Neutrophil (primary cell): ENCODE results near the gene ZNF277.

ENCODE experiments used
- H3K27ac ChIP-seq: fragments of 200-600 bp; sonication (generic); 2 replicates; pipeline ENCODE4 v1.5.1; 2016; ENCODE audit warnings: mild to moderate bottlenecking, moderate library complexity
- H3K27me3 ChIP-seq: fragments of 200-600 bp; sonication (generic); 2 replicates; pipeline ENCODE4 v1.6.0; 2016; ENCODE audit warnings: mild to moderate bottlenecking
- H3K36me3 ChIP-seq: fragments of 200-600 bp; sonication (generic); 2 replicates; pipeline ENCODE4 v1.5.1; 2017
- H3K4me1 ChIP-seq, 2 experiments: fragments of 200-600 bp in 1 of 2; sonication (generic) in 1 of 2; 1 replicate in 1 of 2; 2 replicates in 1 of 2; pipeline versions ENCODE4 v1.5.1 to v1.6.1; 2013 to 2016; ENCODE audit warnings: low read depth in 1 of 2, low read length in 1 of 2, mild to moderate bottlenecking in 1 of 2, moderate library complexity in 1 of 2; ENCODE audit not compliant: control insufficient read depth in 1 of 2, insufficient read depth in 1 of 2
- H3K4me3 ChIP-seq, 2 experiments: fragments of 200-600 bp in 1 of 2; sonication (generic) in 1 of 2; 1 replicate in 1 of 2; 2 replicates in 1 of 2; pipeline ENCODE4 v1.5.1; 2013 to 2016; ENCODE audit warnings: low read depth in 1 of 2, low read length in 1 of 2, mild to moderate bottlenecking in 1 of 2, moderate library complexity in 1 of 2
- H3K9me3 ChIP-seq: fragments of 200-600 bp; sonication (generic); 2 replicates; pipeline ENCODE4 v1.5.1; 2016
- TF ChIP-seq, protein P1 (sequence below): fragments of 200-600 bp; sonication (generic); IDR thresholded peaks from 2 replicates; pipeline ENCODE4 v1.5.1; 2016; ENCODE audit warnings: antibody characterized with exemption

ZNF277 gene

DNA sequence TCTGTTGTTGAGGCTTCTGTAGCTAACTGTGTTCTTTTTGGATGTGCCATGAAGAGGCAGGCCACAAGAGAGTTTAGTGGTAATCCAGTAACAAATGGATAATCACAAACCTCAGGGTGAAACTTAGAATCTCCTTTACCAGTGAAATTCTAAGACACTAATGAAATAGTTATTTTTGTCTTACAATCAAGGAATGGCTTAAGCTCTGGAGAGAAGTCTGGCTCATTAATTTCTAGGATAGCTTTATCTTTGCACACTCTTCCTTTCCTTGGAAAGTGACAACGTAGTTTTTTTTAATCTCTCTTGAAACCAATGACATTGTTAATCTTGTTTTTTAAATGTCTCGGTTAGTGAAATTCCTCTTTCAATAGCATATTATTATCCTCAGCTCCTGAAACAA lies 150.1 kb downstream of the ZNF277 start:
- Histone ChIP-seq H3K27ac (no peak overlapping the region), H3K9me3 (no peaks in the 10 kb centered on the region)
- TF ChIP-seq, protein P1, sequence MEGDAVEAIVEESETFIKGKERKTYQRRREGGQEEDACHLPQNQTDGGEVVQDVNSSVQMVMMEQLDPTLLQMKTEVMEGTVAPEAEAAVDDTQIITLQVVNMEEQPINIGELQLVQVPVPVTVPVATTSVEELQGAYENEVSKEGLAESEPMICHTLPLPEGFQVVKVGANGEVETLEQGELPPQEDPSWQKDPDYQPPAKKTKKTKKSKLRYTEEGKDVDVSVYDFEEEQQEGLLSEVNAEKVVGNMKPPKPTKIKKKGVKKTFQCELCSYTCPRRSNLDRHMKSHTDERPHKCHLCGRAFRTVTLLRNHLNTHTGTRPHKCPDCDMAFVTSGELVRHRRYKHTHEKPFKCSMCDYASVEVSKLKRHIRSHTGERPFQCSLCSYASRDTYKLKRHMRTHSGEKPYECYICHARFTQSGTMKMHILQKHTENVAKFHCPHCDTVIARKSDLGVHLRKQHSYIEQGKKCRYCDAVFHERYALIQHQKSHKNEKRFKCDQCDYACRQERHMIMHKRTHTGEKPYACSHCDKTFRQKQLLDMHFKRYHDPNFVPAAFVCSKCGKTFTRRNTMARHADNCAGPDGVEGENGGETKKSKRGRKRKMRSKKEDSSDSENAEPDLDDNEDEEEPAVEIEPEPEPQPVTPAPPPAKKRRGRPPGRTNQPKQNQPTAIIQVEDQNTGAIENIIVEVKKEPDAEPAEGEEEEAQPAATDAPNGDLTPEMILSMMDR = no peak

DNA sequence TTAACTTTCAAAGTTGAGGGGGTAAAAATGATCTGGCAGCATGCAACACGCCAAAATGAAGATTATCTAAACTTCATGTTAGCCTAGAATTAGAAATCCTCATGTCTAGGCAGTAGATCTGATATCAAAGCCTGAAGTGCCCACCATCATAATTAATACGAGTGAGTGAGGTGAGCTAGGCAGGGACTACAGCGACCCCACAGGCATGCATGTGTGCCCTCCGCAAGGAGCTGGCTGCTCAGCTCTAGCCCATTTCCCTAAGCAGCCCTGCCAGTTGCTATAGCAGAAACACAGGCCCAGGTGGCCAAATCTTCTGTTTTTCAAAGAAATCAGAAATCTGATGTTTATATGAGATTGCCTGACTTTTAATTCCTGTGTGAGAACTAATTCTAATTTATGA lies 150.6 kb downstream of the ZNF277 start:
- TF ChIP-seq, protein P1 = no peak

More for the DNA sequence above, 150.1 kb downstream of the ZNF277 start:
- no peaks in the 10 kb centered on the region for H3K27me3 ChIP-seq
- no peak overlapping the region for H3K4me3 ChIP-seq
- H3K36me3 ChIP-seq = no peaks in the 10 kb centered on the region
- no peaks in the 10 kb centered on the region for H3K4me1 ChIP-seq

DNA sequence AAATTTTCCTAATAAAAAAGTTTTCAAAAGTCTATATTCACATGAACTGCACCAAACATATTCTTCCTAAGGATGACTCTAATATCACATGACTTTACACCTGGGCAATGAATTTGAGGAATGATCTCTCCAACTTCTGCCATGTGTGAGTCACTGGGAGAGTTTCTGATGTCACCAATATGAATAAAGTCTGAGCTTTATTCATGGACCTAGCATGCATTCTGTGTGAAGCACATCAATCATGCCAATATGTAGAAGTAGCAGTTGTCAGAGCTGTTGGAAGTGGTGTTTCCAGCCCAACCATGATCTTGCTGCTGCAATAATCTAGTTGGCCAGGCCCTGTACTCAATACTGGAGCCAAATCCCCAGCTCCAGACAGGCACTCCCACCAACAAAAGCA lies 152.0 kb downstream of the ZNF277 start:
- TF ChIP-seq, protein P1 = no peak
- no peak overlapping the region for H3K27ac ChIP-seq
- no peaks in the 10 kb centered on the region for H3K4me1 ChIP-seq
- H3K9me3 ChIP-seq = no peaks in the 10 kb centered on the region
- H3K4me3 ChIP-seq = no peak overlapping the region
- no peaks in the 10 kb centered on the region for H3K27me3 ChIP-seq
- H3K36me3 ChIP-seq = no peaks in the 10 kb centered on the region

More for the DNA sequence above, 150.6 kb downstream of the ZNF277 start:
- Histone ChIP-seq H3K9me3 (no peaks in the 10 kb centered on the region), H3K27ac (no peak overlapping the region), H3K36me3 (no peaks in the 10 kb centered on the region), H3K4me1 (no peaks in the 10 kb centered on the region), H3K27me3 (no peaks in the 10 kb centered on the region), H3K4me3 (no peak overlapping the region)

DNA sequence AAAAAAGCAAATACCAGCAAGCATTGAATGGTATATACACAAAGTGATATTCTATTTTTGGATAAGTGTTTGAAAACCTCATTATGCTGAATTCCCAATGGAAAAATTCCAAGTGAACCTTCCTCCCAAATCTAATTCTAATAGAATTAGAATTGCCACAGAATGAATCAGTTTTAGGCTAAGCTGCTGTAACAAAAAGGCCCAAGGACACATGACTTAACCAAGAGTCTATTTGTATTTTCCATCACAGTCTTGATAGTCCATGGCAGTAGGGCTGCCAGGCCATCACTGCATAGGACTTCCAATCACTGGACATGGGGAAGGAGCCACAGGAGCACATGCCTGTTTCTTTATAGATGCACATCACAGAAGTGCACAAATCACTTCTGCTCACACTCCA lies 152.6 kb downstream of the ZNF277 start:
- Histone ChIP-seq H3K27ac (no peak overlapping the region), H3K27me3 (no peaks in the 10 kb centered on the region), H3K4me3 (no peak overlapping the region), H3K9me3 (no peaks in the 10 kb centered on the region), H3K4me1 (no peaks in the 10 kb centered on the region), H3K36me3 (no peaks in the 10 kb centered on the region)
- TF ChIP-seq, protein P1 = no peak

DNA sequence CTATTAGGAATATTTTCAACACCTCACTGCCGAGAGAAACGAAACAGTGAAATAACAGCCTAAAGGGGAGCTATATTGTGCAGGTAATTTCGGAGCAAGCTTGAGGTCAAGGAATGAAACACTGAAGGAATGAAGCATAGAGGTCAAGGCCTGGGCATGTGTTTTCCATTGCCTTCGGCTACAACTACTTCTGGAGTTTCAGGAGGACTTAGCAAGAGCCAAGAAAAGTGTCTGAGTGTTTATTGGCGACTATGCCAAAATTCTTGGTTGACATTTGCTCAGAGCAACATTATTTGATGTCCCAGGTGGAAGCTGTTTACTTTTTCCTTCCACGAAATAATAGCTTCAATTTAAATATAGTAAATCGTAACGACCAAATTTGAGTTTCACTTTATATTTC lies 154.2 kb downstream of the ZNF277 start:
- Histone ChIP-seq H3K4me1 (no peaks in the 10 kb centered on the region), H3K27me3 (no peaks in the 10 kb centered on the region), H3K27ac (no peak overlapping the region), H3K9me3 (no peaks in the 10 kb centered on the region), H3K36me3 (no peaks in the 10 kb centered on the region), H3K4me3 (no peak overlapping the region)
- TF ChIP-seq, protein P1 = no peak

DNA sequence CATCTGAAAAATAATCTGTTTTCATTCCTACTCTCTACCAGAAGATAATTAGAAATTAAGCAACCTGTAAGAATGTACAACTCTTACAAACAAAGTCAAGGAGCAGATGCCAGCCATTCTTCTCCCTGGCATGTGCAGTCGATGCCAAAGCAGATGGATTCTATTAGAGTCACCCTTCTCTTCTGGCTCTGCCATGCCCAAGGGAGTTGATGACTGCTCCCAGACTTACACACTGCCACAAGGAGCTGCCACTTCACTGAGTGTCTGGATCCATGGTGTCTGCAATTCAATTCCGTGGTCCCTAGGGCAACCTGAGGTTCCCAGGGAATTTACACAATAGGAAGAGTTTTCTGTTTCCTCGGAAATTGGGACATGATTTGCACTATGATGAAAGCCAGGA lies 154.7 kb downstream of the ZNF277 start:
- Histone ChIP-seq H3K4me3 (no peak overlapping the region), H3K36me3 (no peaks in the 10 kb centered on the region), H3K27me3 (no peaks in the 10 kb centered on the region), H3K27ac (no peak overlapping the region), H3K4me1 (no peaks in the 10 kb centered on the region), H3K9me3 (no peaks in the 10 kb centered on the region)
- TF ChIP-seq, protein P1 = no peak
